ENCODE data around the gene NYAP1. TPM values are rescaled to one million over a fixed set of nuclear protein-coding genes. Genes with fewer than 3 reads are reported as not detected.
A peak's percentile ranks its signal among the peaks of the same experiment; 100 is the strongest.
"Not testable (repeated sequence)": the region's sequence is repeated elsewhere in the genome, so short reads cannot be mapped to it uniquely, and the experiment has no call there.

NYAP1 gene
- total RNA-seq, 1 donor from 2014 or later = not detected

DNA sequence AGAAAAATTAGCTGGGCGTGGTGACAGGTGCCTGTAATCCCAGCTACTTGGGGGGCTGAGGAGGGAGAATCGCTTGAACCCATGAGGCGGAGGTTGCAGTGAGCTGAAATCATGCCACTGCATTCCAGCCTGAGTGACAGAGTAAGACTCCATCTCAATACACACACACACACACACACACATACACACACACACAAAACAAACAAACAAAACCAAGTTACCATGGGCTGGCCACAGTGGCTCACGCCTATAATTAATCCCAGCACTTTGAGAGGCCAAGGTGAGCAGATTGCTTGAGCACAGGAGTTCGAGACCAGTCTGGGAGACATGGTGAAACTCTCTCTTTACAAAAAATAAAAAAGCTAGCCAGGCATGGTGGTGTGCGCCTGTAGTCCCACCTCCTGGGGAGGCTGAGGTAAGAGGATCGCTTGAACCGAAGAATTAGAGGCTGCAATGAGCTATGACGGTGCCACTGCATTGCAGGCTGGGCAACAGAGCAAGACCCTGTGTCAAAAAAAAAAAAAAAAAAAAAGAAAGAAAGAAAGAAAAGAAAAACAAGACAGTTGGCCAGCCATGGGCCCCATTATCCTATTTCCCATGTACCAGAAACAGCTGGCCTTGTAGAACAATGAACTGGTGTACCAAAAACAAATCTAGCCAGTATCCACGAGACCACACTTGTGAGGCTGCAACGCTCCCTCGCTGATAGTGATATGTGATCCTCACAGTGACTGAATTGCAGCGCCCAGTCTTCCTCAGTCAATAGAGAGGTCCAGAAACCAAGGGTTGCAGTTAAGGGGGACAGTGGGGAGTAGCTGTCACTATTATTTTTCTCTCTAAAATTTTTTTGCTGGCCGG is 48.7 kb downstream of the NYAP1 start:
- POLR2A ChIA-PET = interaction anchor here (0.9 kb wide), 1 partner anchor 54 kb away, joined by 3 read pairs; the partner anchor contains the start of genes FBXO24 and LRCH4
- ATAC-seq (ENCODE audit: low read depth) (no peak), DNase-seq (no peak)
- Mint-ChIP-seq H3K9me3 (no peaks in the 10 kb centered on the region), H3K36me3 (ENCODE audit: low read depth) (no peaks in the 10 kb centered on the region), H3K27ac (no peak overlapping the region), H3K4me1 (no peaks in the 10 kb centered on the region), H3K4me3 (no peak overlapping the region), H3K27me3 (peaks cover 4% of the 10 kb centered on the region)
- CTCF ChIA-PET = interaction anchor here (1.1 kb wide), 1 partner anchor 26 kb away, joined by 3 read pairs; no protein-coding TSS in a partner anchor
- intact Hi-C loops (cut with micrococcal nuclease) = no loop called here
- TF ChIP-seq CTCF (IDR thresholded peaks at IDR 0.05) = no peak

DNA sequence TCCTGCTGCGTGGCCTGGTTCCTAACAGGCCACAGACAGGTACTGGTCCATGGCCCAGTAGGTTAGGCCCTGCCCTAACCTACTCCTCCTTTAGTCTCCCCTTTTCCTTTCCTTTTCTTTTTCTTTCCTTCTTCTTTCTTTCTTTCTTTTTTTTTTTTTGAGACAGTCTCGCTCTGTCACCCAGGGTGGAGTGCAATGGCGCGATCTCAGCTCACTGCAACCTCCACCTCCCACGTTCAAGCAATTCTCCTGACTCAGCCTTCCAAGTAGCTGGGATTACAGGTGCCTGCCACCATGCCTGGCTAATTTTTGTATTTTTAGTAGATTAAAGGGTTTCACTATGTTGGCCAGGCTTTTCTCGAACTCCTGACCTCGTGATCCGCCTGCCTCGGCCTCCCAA is 52.3 kb downstream of the NYAP1 start:
- H3K4me3 Mint-ChIP-seq; ATAC-seq (ENCODE audit: low read depth); H3K36me3 Mint-ChIP-seq (ENCODE audit: low read depth); intact Hi-C loops (cut with micrococcal nuclease); H3K27me3 Mint-ChIP-seq; POLR2A ChIA-PET; H3K9me3 Mint-ChIP-seq; DNase-seq; H3K27ac Mint-ChIP-seq: not testable (repeated sequence)
- CTCF ChIA-PET = interaction anchor here (0.6 kb wide), 1 partner anchor 71 kb away, joined by 3 read pairs; no protein-coding TSS in a partner anchor
- H3K4me1 Mint-ChIP-seq = peaks cover 14% of the 10 kb centered on the region

- H3K27ac Mint-ChIP-seq; H3K36me3 Mint-ChIP-seq (ENCODE audit: low read depth); CTCF ChIA-PET; ATAC-seq (ENCODE audit: low read depth); H3K27me3 Mint-ChIP-seq; H3K9me3 Mint-ChIP-seq; intact Hi-C loops (cut with micrococcal nuclease); DNase-seq; H3K4me3 Mint-ChIP-seq: not testable (repeated sequence)
- peaks cover 14% of the 10 kb centered on the region for H3K4me1 Mint-ChIP-seq
- POLR2A ChIA-PET = interaction anchor here (0.7 kb wide), 1 partner anchor 46 kb away, joined by 11 read pairs; no protein-coding TSS in a partner anchor
These were observed 53.0 kb downstream of the NYAP1 start for GRCh38 chr7:100536695-100537094.

DNA sequence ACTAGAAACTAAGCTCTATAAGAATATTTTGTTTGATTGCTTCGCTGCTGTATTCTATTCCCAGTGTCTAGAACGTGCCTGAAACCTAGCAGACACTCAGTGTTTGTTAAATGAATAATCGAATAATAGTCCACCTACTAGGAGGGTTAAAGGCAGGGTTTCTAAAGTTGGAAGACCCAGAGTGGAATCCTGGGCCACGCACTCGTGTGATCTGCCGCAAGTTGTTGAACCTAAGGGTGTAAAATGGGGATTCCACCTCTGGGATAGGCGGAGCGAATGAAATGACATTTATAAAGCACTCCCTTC is 54.6 kb downstream of the NYAP1 start:
- peaks cover 3% of the 10 kb centered on the region for H3K36me3 Mint-ChIP-seq (ENCODE audit: low read depth)
- peaks cover under 1% of the 10 kb centered on the region for H3K27me3 Mint-ChIP-seq
- peak overlapping the region; percentile 87 for H3K27ac Mint-ChIP-seq
- H3K4me3 Mint-ChIP-seq = peak overlapping the region; percentile 100
- no peak for ATAC-seq (ENCODE audit: low read depth)
- peaks cover 27% of the 10 kb centered on the region for H3K4me1 Mint-ChIP-seq
- no peak for DNase-seq
- no peak for TF ChIP-seq CTCF (IDR thresholded peaks at IDR 0.05)
- CTCF ChIA-PET = no interaction called here
- POLR2A ChIA-PET = interaction anchor here (0.6 to 1.8 kb wide), 7 partner anchors 11 to 110 kb away, joined by 3 to 14 read pairs (median 5); partner anchors contain the start of genes FBXO24, LRCH4, PPP1R35 and ZCWPW1
- H3K9me3 Mint-ChIP-seq = no peaks in the 10 kb centered on the region
- intact Hi-C loops (cut with micrococcal nuclease) = loop anchor here (1.0 to 2.0 kb wide), 3 partner anchors 102 to 135 kb away; partner anchors contain the start of genes GNB2, MEPCE, PPP1R35 and ZCWPW1

DNA sequence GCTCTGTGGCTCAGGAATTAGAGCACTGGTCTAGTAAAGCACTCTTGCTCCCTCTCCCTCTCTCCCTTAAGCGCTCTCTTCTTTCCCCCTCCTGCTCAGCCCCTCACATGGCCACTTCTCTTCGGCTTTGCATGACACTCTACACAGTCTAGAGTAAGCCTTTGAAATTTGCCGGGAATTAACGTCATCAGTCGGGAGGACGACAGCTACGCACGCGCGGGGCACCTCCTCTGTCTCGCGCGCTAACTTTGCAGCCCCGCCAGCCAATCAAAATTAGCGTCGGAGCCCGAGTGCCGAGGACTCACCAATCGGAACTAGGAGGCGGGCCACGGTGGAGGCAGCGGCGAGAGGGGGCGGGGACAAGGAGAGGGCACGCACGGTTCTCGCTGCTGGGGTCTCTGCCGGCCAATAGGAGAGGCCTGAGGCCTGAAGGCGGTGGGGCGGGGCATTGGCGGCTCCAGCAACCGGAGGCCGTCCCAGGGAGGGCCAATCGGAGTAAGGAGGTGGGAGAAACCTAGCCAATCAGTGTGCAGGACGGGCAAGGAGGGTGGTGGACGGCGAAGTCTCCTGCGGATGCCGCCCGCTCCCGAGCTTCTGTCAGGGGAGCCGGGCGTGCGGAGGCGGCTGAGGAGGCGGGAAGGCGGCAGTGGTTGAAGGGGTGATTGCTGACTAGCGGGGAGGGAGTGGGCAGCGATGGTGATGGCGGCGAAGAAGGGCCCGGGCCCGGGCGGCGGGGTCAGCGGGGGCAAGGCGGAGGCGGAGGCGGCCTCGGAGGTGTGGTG is 55.1 kb downstream of the NYAP1 start, which contains the start of gene AGFG2:
AGFG2 (plus strand) TSS at position 550 of the 782 bp plus-strand sequence; CDS start at position 694, 144 bp downstream.
- no peak for TF ChIP-seq CTCF (IDR thresholded peaks at IDR 0.05)
- ATAC-seq (ENCODE audit: low read depth) (peak; percentile 98), DNase-seq (peak; percentile 97)
- intact Hi-C loops (cut with micrococcal nuclease) = loop anchor here (1.0 to 2.0 kb wide), 7 partner anchors 11 to 134 kb away; partner anchors contain the start of genes FBXO24, GNB2, LRCH4 and MEPCE
- Mint-ChIP-seq H3K36me3 (ENCODE audit: low read depth) (peaks cover 3% of the 10 kb centered on the region), H3K4me1 (peaks cover 32% of the 10 kb centered on the region), H3K27me3 (no peaks in the 10 kb centered on the region), H3K27ac (peak within 1 kb of the TSS; percentile 87), H3K9me3 (no peaks in the 10 kb centered on the region), H3K4me3 (peak within 1 kb of the TSS; percentile 100)
- ChIA-PET POLR2A (interaction anchor here (0.6 to 1.8 kb wide), 10 partner anchors 11 to 110 kb away, joined by 3 to 14 read pairs (median 4); partner anchors contain the start of genes FBXO24, LRCH4, MOSPD3 and PPP1R35), CTCF (no interaction called here)

All from activated B cell treated with CpG ODN at 0.5 μM for 24 hours (primary cell).